SK-N-SH (cell line): ENCODE results near the gene CNTLN.

ENCODE experiments used
- CHD2 ChIP-seq: fragments of 150-350 bp; IDR thresholded peaks from 2 replicates; pipeline ENCODE4 v1.6.1; 2018; ENCODE audit warnings: low read length; ENCODE audit not compliant: partially characterized antibody
- EP300 ChIP-seq, 2 experiments: IDR thresholded peaks; 2 replicates each; pipeline versions ENCODE4 v1.4.0 to v1.6.1; 2012; ENCODE audit warnings: borderline replicate concordance in 1 of 2, low read depth in 1 of 2, low read length in 1 of 2
- POLR2AphosphoS5 ChIP-seq: IDR thresholded peaks from 2 replicates; pipeline ENCODE4 v1.6.1; 2012; ENCODE audit warnings: low read depth, low read length
- RCOR1 ChIP-seq: fragments of 150-350 bp; IDR thresholded peaks from 2 replicates; pipeline ENCODE4 v1.6.1; 2017; ENCODE audit warnings: antibody characterized with exemption, low read length
- RXRA ChIP-seq: IDR thresholded peaks from 2 replicates; pipeline ENCODE4 v1.4.0; 2012; ENCODE audit warnings: low read depth, mild to moderate bottlenecking, borderline replicate concordance
- SMC3 ChIP-seq: IDR thresholded peaks from 2 replicates; pipeline ENCODE4 v1.6.1; 2012; ENCODE audit warnings: low read depth, low read length, improper control_type of control experiment
- TF ChIP-seq, protein P1 (sequence below): fragments of 200-600 bp; sonication (generic); IDR thresholded peaks from 2 replicates; pipeline ENCODE4 v1.6.1; 2017; ENCODE audit warnings: antibody characterized with exemption, mild to moderate bottlenecking, moderate library complexity
- TF ChIP-seq, protein P2 (sequence below): IDR thresholded peaks from 2 replicates; pipeline ENCODE4 v1.6.1; 2012; ENCODE audit warnings: mild to moderate bottlenecking, low read depth, low read length, moderate library complexity

DNA sequence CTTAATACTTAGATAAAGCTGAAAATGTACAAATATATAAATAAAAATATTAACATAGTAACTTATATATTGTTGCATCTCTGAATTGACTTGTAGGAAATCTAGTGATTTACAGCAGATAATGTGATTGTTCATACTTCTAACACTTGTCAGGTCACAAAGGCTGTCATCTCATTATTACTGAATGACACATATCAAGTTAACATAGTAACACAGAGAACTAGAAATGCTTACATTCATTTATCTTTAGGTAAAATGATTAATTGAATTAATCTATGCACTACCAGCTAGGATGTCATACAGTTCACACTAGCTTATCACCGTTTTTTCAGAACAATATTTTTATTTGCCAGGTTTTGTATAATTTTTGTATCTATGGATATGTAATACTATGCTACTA is 254.2 kb downstream of the CNTLN start:
- TF ChIP-seq, protein P1, sequence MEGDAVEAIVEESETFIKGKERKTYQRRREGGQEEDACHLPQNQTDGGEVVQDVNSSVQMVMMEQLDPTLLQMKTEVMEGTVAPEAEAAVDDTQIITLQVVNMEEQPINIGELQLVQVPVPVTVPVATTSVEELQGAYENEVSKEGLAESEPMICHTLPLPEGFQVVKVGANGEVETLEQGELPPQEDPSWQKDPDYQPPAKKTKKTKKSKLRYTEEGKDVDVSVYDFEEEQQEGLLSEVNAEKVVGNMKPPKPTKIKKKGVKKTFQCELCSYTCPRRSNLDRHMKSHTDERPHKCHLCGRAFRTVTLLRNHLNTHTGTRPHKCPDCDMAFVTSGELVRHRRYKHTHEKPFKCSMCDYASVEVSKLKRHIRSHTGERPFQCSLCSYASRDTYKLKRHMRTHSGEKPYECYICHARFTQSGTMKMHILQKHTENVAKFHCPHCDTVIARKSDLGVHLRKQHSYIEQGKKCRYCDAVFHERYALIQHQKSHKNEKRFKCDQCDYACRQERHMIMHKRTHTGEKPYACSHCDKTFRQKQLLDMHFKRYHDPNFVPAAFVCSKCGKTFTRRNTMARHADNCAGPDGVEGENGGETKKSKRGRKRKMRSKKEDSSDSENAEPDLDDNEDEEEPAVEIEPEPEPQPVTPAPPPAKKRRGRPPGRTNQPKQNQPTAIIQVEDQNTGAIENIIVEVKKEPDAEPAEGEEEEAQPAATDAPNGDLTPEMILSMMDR = no peak
- no peak for TF ChIP-seq SMC3
- TF ChIP-seq, protein P2, sequence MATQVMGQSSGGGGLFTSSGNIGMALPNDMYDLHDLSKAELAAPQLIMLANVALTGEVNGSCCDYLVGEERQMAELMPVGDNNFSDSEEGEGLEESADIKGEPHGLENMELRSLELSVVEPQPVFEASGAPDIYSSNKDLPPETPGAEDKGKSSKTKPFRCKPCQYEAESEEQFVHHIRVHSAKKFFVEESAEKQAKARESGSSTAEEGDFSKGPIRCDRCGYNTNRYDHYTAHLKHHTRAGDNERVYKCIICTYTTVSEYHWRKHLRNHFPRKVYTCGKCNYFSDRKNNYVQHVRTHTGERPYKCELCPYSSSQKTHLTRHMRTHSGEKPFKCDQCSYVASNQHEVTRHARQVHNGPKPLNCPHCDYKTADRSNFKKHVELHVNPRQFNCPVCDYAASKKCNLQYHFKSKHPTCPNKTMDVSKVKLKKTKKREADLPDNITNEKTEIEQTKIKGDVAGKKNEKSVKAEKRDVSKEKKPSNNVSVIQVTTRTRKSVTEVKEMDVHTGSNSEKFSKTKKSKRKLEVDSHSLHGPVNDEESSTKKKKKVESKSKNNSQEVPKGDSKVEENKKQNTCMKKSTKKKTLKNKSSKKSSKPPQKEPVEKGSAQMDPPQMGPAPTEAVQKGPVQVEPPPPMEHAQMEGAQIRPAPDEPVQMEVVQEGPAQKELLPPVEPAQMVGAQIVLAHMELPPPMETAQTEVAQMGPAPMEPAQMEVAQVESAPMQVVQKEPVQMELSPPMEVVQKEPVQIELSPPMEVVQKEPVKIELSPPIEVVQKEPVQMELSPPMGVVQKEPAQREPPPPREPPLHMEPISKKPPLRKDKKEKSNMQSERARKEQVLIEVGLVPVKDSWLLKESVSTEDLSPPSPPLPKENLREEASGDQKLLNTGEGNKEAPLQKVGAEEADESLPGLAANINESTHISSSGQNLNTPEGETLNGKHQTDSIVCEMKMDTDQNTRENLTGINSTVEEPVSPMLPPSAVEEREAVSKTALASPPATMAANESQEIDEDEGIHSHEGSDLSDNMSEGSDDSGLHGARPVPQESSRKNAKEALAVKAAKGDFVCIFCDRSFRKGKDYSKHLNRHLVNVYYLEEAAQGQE = no peak
- no peak for TF ChIP-seq EP300 (IDR thresholded peaks at IDR 0.05; ENCODE audit: borderline replicate concordance in 1 of 2, low read depth in 1 of 2, low read length in 1 of 2)
- TF ChIP-seq POLR2AphosphoS5 = no peak
- no peak for TF ChIP-seq RCOR1
- TF ChIP-seq CHD2 = no peak
- TF ChIP-seq RXRA = no peak
